ENCODE measurements around the gene FBXL7.

Gene FBXL7

GRCh38 chr5:15902066-15902465 lies 402.1 kb downstream of the FBXL7 start:
- DNase-seq (ENCODE audit: low read depth), result no peak
- no peak overlapping the region for H3K4me3 ChIP-seq (ENCODE audit: low read depth, low read length)
- no peak for TF ChIP-seq CTCF (IDR thresholded peaks at IDR 0.05; ENCODE audit: insufficient read depth, low read depth, low read length, missing control alignments)

GRCh38 chr5:15904899-15905830 lies 405.2 kb downstream of the FBXL7 start:
- no peak for DNase-seq (ENCODE audit: low read depth)
- no peak for TF ChIP-seq CTCF (IDR thresholded peaks at IDR 0.05; ENCODE audit: insufficient read depth, low read depth, low read length, missing control alignments)
- H3K4me3 ChIP-seq (ENCODE audit: low read depth, low read length), result no peak overlapping the region

- no peak overlapping the region for H3K4me3 ChIP-seq (ENCODE audit: low read depth, low read length)
- DNase-seq (ENCODE audit: low read depth), result no peak
- no peak for TF ChIP-seq CTCF (IDR thresholded peaks at IDR 0.05; ENCODE audit: insufficient read depth, low read depth, low read length, missing control alignments)
Measured at GRCh38 chr5:15914638-15915037, 414.7 kb downstream of the FBXL7 start.

GRCh38 chr5:15926586-15926985 lies 426.6 kb downstream of the FBXL7 start:
- DNase-seq (ENCODE audit: low read depth), result no peak
- no peak for TF ChIP-seq CTCF (IDR thresholded peaks at IDR 0.05; ENCODE audit: insufficient read depth, low read depth, low read length, missing control alignments)
- no peak overlapping the region for H3K4me3 ChIP-seq (ENCODE audit: low read depth, low read length)

GRCh38 chr5:15927710-15928380 lies 427.9 kb downstream of the FBXL7 start:
- H3K4me3 ChIP-seq (ENCODE audit: low read depth, low read length), result no peak overlapping the region
- DNase-seq (ENCODE audit: low read depth), result no peak
- TF ChIP-seq CTCF (IDR thresholded peaks at IDR 0.05; ENCODE audit: insufficient read depth, low read depth, low read length, missing control alignments), result no peak

GRCh38 chr5:15929611-15930263 lies 429.8 kb downstream of the FBXL7 start:
- no peak for DNase-seq (ENCODE audit: low read depth)
- TF ChIP-seq CTCF (IDR thresholded peaks at IDR 0.05; ENCODE audit: insufficient read depth, low read depth, low read length, missing control alignments), result no peak
- no peak overlapping the region for H3K4me3 ChIP-seq (ENCODE audit: low read depth, low read length)

All from GM12865 (cell line).